Stimulated activated CD8-positive, alpha-beta memory T cell treated with anti-CD3 and anti-CD28 coated beads, Interleukin-15, amount 100 ng/mL, for 24 hours (primary cell): ENCODE results near the gene FCHSD2.
A peak's percentile ranks its signal among the peaks of the same experiment; 100 is the strongest.
"Not testable (repeated sequence)": the region's sequence is repeated elsewhere in the genome, so short reads cannot be mapped to it uniquely, and the experiment has no call there.

ENCODE experiments used
- DNase-seq: peaks from one replicate; pipeline ENCODE4 v3.0.0-alpha.2; 2020; ENCODE audit warnings: low read depth

The FCHSD2 gene

DNA sequence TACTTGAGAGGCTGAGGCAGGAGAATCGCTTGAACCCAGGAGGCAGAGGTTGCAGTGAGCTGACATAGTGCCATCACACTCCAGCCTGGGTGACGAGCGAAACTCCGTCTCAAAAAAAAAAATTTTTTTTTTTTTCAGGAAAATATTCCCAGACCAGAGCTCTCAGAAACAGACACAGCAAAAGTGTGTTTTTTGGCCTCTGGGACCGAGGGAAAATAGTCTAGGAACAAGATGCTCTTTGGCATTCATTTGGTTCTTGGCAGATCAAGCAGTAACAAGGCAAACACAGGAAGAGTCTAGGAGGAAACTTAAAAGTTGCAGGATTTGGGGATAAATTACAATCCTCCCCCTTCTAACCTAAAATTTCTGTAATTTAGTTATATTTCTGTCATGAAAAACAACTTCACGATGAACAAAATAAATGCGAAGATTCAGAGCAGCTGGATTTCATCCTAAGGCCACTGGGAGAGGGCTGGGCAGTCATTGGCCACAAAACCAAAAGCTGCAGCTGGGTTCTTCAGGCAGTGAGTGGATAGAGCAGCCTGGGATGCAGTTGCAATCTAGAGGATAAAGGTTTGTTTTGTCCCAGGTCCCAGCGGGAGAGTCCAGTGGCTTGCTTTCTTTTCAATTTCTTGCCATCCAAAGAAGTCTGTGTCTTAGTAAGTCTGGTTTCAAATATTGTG, 308.2 kb downstream of the FCHSD2 start:
- DNase-seq: no peak

DNA sequence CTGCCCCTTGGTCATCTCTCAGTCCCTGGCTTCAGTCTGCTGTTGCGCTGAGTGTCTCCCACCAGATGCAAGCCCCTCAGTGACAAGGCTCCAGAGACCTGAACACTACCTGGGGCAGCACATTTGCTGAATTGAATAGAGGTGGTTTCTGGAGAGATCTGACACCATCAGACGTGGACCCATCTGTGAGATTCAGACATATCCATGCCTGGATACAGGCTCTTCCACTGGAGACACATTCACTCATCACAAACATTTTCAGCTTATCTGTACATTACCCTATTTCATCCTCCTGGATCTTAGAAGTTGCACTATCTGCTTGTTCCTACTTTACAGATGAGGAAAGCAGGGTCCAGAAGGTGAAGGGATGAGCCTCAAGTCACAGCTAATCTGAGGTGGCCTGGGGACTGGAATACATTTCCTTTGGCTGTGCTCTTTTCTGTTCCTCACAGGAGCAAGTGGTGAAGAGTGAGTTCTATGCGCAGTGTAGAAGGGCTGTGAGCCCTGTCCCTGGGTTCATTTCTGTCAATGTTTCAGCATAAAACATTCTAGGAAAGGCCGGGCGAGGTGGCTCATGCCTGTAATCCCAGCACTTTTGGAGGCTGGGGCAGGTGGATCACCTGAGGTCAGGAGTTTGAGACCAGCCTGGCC, 308.9 kb downstream of the FCHSD2 start:
- DNase-seq: no peak

DNA sequence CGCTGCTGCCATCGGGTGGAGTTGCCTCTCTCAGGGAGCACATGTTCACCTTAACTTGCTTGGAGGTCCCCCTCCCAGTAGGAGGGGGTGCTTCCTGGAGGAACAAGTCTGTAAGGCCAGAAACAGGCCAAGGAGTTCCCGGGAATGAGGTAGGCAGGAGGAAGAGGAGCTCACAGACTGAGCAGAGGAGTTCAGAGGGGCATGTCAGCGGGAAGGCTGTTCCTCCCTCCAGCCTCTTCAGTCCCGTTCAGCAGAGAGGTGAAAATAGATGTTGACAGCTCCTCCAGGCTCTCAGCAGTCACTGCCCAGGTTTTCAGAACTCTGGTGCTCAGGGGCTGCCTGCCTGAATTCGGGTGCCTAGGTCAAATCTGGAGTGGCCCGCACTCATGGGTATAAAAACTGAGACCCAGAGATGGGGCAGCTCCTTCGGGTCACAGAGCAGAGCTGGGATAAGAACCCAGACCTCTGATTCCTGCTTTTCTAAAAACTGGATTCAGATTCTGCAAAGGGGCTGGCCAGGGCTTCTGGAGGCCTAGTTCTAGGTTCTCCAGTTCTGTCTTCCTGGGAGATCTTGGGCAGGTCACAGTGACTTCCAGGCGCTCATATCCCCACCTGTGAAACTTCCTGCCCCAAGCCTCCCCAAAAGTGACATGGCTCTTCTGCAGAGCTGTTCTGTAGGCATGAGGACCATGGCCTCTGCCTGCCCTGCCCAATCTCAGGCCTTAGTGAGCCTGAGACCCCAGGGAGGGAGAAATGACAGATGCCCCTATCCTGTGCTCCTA, 309.6 kb downstream of the FCHSD2 start:
- DNase-seq: no peak

DNA sequence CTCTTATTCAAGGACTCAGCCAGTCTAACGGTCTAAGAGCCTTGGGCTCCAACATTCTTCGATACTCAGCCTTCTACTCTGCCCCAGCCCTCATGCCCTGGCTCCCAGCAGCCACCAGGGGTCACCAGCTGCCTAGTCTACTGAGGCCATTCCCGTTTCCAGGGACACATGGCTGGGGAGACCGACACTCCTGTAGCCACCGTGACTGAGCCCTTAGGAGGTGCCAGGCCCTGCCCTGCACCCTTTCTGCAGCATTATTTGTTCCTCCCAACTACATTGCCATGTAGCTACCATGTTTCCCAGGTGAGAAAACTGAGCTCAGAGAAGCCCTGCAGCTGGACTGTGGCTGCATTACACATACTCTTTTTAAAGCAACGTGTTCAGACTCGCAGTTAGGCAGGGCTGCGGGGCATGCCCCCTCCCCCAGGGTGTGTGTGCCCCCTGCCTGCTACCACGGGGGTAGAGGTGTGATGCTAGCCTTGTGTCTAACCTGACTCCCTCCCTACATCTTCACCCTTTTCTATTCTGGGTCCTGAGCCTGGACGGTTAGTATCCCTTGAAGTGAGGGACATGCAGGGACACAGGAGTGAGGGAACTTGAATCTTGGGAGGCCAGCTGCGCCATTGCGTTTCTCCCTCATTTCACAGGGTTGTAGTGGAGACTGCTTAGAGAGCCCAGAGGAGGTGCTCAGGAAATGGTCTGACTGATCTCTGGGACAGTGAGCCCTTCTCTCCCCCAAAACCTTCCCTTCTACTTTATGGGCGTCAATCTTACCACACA, 310.4 kb downstream of the FCHSD2 start:
- DNase-seq: no peak

DNA sequence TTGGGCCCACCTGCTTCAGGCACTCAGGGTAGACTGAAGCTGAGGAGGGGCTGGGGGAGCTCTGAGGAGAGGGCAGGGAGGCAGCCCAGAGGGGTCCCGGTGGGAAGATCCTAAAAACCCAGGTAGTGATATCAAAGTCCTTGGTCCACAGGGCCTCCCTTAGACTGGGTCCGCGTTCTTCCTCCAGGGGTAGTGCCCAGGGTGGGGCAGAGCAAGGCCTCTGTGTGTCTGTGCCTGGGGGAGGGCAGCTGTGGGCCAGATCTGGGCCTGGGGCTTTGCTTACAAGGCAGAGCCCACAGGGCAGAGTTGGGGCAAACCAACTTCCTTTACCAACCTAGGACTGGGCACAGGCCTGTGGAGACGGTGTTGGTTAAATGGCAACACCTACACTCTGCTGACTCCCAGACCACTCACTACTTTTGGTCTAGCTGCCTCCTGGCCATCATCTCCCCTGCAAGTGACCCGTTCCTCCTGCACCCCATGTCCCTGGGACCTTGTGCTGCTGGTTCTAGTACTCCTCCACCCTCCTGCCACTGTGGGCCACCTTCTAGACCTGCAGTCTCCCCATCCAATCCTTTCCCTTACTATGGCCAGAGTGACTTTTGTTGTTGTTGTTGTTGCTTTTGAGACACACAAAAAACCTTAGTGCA, 312.1 kb downstream of the FCHSD2 start:
- DNase-seq: no peak

DNA sequence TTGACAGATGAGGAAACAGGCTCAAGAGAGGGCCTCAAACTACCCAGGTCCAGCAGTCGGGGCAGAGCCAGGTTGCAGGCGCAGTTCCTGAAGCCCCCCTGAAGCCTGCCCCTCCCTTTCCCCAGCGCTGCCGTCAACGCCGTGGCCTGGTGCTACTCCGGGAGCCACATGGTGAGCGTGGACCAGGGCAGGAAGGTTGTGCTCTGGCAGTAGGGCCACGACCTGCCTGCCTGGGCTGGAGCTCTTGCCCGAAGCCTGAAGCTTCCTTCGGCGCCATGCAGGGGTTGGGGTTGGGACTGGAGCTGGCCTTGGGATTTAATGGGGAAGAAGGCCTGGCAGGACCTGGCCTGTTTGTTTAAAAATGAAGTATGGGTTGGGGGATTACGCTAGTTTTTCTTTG, 312.9 kb downstream of the FCHSD2 start:
- no peak for DNase-seq

DNA sequence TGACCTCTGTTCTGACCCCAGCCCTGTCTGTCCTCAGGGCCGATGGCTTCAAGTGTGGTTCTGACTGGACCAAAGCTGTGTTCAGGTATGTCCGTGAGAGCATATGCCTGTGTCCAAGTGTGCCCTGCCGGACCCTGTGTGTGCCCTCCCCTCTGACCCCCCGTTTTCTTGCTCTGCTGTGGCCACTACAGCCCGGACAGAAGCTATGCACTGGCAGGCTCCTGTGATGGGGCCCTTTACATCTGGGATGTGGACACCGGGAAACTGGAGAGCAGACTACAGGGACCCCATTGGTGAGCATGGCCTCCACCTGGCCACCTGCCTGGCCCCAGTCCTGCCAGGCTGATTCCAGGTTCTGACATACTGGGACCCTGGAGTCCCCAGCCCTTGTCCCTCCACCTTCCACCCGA, 313.4 kb downstream of the FCHSD2 start:
- no peak for DNase-seq

DNA sequence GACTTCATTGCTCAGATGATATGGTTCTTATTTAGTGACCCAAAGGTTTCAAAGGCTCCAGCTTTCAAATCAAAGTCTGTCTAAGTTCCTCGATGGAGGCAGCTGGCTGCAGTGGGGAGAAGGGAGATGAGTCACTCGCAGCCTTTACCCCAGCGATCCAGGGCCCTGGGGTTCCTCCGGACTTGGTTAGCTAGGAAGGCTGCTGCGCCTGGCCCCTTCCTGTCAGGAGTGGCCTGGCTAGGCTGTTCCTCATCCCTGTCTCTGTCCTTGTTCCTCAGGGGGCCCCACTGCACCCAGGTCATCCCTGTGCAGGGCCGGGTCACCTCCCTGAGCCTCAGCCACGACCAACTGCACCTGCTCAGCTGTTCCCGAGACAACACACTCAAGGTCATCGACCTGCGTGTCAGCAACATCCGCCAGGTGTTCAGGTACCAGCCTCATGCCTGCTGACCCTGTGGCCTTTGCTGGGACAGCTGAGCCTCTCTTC, 314.0 kb downstream of the FCHSD2 start:
- no peak for DNase-seq

DNA sequence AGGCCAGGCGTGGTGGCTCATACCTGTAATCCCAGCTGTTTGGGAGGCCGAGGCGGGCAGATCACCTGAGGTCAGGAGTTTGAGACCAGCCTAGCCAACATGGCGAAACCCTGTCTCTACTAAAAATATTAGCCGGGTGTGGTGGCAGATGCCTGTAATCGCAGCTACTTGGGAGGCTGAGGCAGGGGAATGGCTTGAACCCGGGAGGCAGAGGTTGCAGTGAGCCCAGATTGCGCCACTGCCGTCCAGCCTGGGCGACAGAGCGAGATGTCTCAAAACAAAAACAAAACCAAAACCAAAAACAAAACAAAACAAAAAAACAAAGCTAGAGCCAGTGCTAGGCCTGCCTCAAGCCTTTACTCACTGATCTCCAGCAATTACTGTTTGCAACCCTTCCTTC, 314.5 kb downstream of the FCHSD2 start:
- not testable (repeated sequence) for DNase-seq

DNA sequence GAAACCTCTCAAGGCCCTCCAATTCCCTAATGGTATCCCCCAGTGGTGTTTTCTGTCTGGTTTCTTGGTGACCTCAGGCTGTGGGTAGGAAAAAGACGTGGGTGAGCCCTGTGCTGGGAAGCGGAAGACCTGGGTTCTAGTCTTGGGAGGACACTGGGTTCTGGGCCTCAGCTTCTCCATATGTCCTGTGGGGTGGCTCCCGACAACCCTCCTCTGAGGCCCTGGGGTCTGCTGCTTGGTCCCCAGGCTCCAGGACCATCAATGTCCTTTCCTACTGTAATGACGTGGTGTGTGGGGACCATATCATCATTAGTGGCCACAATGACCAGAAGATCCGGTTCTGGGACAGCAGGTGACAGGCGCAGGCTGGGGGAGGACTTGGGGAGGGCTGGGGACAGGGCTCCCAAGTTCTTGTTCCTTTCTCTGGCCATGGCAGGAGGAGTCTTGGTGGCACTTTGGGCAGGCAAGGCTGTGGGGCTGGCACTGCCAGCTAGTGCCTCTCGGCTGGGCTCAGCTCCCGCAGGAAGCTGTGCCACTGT, 315.1 kb downstream of the FCHSD2 start:
- no peak for DNase-seq

DNA sequence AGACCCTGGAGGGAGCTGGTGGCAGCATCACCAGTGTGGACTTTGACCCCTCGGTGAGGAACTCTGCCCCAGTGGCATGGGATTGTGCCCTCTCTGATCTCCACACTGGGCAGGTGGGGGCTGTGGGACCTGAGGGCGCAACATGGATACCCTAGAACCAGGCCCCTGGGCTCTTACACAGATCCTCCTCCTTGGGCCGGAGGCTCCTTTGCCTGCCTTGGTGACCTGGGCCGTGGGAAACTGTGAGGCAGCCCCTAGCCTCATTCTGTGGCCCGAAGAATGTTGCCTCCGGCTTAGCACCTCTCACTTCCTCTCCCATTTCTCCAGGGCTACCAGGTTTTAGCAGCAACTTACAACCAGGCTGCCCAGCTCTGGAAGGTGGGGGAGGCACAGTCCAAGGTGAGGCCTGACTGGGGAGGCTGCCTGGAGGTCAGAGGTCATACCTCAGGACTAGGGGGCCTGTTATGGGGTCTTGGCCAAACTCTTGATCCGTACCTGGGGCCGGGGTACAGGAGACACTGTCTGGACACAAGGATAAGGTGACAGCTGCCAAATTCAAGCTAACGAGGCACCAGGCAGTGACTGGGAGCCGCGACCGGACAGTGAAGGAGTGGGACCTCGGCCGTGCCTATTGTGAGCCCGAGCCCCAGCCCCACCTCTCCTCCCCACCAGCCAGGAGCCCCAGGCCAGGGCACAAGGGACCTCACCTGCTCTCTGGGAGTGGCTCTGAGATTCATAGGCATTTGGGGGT, 315.8 kb downstream of the FCHSD2 start:
- no peak for DNase-seq

DNA sequence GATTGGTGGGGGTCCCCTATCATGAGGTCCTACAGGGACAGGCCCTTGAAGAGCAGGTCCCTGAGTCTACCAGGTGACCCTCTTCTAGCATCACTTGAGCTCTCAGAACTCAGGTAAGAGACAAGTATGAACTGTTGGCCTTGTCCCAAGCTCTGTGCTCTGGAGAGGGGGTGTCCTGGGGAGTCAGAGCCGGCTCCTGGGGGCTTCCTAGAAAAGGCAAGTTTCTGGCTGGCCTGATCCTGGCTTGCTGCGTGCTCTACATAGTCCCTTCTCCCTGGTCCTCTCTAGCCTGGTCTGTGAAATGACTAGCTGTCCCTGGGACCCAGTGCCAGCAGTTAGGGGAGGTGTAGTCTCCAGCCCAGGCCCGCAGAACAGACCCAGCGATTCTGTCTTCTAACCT, 316.5 kb downstream of the FCHSD2 start:
- no peak for DNase-seq

DNA sequence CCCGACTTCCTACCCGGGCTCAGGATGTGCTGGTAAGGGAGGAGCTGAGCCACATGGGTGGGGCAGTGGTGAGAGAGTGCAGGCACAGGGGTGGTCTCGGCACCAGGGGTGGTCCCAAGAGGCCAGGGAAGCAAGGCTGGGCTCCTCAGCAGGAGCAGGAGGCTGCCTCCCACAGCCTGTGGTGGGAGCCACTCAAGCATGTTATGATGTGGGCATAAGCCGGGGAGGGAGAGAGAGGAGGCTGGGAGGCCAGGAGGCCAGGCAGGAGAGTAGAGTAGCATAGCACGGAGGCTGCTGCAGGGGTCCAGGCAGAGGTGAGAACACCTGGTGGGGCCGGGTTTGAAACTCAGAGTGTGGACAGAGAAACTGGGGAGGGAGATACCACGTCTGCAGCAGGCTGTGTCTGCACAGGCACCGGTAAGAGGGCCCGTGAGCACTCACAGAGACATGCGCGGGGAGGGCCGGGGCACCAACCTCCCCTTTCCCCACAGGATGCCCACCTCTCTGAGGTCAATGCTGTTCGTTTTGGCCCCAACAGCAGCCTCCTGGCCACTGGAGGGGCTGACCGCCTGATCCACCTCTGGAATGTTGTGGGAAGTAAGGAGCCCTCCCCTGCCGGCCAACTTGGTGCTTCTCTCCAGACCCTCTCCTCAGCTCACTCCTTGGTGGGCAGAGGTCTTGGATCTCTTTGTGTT, 317.2 kb downstream of the FCHSD2 start:
- DNase-seq: no peak

DNA sequence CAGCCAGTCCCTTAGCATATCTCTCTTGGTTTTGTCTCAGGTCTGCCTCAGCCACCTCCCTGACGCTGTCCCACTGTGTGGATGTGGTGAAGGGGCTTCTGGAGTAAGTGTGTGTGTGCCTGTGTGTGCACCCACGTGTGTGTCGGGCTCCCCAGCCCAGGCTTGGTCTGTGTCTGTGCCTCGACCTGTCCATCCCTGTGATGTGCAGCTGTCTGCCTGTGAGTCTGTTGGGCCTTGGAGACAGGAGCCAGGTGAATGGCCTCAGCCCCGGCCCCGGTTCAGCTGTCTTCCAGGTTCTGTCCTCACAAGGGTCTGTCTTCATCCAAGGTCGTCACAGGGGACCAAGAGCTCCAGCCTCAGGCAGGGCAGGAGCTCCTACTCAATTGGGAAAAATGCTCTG, 318.1 kb downstream of the FCHSD2 start:
- no peak for DNase-seq

DNA sequence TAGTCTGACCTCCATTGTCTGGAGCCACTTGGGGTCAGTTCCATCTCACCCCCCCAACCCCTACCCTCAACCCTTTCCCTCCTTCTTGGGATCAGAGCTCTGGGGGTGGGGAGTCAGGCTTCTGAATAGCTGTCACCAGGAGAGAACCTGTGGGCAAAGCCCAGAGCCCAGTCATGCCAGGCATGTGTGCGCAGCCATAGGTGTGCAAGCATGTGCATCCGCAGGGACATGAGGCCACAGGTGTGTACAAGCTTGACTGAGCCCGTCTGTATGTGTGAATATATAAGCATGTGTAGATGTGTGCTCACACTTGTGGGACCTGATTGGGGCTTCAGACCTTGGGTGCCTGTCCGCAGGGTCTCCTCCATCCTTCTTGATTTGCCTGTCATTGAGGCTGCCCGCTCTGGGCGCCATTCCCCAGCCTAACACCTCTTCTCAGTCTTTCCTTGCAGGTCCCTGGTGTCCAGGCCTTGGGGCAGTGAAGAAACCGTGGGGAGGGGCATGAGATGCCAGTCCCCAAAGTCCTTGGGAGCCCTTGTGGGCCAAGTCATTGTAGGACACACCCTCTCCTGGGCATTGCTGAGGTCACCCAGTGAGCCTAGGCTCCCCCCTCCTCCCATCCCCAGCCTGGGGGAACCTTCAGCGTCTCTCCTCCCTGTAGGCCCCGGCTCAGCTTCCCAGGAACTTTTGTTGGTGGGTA, 318.9 kb downstream of the FCHSD2 start:
- DNase-seq: no peak

DNA sequence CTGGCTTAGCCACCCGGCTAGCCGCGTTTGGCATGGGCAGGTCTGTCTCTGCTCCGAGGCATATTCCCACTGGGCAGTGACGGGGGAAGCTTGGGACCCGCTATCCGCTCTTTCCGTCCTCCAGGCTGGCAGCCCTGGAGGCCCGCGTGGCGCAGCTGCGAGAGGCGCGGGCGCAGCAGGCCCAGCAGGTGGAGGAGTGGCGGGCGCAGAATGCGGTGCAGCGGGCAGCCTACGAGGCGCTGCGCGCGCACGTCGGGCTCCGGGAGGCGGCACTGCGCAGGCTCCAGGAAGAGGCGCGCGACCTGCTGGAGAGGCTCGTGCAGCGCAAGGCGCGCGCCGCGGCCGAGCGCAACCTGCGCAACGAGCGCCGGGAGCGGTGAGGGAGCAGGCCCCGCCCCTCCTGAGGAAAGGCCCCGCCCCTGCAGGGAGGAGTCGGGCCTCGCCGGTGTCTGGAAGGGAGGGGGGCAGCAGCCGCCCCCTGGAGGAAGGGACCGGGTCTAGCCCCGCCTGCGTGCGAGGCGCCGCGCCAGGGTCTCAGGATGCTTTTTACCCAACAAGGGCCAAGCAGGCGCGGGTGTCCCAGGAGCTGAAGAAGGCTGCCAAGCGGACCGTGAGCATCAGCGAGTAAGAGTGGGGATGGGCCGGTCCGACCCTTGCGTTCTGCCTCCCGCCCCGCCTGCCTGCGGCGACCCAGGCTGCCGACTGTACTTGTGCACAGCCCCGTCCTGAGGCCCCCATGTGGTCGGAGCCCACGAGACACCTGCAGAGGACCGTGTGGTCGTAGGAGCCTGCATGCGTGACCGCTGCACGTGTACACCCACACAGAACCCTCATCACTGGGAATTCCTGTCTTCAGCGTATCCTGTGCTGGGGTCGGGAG, 320.0 kb downstream of the FCHSD2 start:
- DNase-seq: peak; percentile 56

DNA sequence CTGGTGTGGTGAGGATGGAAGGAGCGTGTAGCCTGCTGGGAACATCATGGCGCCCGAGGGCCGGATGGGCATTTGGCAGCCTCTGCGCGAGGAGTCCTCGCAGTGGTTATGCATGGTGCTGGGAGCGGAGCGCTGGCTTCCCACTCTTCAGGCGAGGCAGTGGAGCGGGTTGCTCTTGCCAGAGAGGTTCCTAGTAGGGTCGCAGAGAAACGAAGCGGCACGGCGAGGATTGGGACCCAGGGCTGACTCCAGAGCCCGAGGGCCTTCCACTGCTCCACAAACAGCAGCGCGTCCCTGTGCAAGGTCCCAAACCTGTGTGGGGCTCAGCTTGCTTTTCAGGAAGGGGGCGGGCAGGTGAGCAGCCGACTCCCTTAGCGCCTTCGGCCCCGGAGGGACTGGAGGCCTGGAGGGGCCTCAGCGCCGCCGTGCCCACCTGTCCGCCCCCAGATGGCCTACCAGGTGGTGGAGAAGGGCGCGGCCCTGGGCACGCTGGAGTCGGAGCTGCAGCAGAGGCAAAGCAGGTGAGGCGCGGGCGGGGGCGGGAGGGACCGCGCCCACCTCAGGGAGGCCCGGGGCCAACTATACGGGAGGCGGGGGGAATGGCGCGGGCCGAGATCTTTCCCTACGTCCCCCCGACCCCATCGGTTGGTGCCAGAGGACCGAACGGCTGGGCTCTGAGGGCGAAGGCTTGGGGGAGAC, 320.7 kb downstream of the FCHSD2 start:
- no peak for DNase-seq
